ENCODE results near the gene AUTS2. TPM values are rescaled to one million over a fixed set of nuclear protein-coding genes. Genes with fewer than 3 reads are reported as not detected.

The AUTS2 gene
- total and polyA plus RNA-seq, 2 of the 8 experiments (the other 6 are each of a cell fraction or from before 2014, with no cell fraction given): 25.9 to 101 TPM

GRCh38 chr7:70778585-70778984 lies 1180.3 kb downstream of the AUTS2 start (continued):
- TF ChIP-seq, protein P1, sequence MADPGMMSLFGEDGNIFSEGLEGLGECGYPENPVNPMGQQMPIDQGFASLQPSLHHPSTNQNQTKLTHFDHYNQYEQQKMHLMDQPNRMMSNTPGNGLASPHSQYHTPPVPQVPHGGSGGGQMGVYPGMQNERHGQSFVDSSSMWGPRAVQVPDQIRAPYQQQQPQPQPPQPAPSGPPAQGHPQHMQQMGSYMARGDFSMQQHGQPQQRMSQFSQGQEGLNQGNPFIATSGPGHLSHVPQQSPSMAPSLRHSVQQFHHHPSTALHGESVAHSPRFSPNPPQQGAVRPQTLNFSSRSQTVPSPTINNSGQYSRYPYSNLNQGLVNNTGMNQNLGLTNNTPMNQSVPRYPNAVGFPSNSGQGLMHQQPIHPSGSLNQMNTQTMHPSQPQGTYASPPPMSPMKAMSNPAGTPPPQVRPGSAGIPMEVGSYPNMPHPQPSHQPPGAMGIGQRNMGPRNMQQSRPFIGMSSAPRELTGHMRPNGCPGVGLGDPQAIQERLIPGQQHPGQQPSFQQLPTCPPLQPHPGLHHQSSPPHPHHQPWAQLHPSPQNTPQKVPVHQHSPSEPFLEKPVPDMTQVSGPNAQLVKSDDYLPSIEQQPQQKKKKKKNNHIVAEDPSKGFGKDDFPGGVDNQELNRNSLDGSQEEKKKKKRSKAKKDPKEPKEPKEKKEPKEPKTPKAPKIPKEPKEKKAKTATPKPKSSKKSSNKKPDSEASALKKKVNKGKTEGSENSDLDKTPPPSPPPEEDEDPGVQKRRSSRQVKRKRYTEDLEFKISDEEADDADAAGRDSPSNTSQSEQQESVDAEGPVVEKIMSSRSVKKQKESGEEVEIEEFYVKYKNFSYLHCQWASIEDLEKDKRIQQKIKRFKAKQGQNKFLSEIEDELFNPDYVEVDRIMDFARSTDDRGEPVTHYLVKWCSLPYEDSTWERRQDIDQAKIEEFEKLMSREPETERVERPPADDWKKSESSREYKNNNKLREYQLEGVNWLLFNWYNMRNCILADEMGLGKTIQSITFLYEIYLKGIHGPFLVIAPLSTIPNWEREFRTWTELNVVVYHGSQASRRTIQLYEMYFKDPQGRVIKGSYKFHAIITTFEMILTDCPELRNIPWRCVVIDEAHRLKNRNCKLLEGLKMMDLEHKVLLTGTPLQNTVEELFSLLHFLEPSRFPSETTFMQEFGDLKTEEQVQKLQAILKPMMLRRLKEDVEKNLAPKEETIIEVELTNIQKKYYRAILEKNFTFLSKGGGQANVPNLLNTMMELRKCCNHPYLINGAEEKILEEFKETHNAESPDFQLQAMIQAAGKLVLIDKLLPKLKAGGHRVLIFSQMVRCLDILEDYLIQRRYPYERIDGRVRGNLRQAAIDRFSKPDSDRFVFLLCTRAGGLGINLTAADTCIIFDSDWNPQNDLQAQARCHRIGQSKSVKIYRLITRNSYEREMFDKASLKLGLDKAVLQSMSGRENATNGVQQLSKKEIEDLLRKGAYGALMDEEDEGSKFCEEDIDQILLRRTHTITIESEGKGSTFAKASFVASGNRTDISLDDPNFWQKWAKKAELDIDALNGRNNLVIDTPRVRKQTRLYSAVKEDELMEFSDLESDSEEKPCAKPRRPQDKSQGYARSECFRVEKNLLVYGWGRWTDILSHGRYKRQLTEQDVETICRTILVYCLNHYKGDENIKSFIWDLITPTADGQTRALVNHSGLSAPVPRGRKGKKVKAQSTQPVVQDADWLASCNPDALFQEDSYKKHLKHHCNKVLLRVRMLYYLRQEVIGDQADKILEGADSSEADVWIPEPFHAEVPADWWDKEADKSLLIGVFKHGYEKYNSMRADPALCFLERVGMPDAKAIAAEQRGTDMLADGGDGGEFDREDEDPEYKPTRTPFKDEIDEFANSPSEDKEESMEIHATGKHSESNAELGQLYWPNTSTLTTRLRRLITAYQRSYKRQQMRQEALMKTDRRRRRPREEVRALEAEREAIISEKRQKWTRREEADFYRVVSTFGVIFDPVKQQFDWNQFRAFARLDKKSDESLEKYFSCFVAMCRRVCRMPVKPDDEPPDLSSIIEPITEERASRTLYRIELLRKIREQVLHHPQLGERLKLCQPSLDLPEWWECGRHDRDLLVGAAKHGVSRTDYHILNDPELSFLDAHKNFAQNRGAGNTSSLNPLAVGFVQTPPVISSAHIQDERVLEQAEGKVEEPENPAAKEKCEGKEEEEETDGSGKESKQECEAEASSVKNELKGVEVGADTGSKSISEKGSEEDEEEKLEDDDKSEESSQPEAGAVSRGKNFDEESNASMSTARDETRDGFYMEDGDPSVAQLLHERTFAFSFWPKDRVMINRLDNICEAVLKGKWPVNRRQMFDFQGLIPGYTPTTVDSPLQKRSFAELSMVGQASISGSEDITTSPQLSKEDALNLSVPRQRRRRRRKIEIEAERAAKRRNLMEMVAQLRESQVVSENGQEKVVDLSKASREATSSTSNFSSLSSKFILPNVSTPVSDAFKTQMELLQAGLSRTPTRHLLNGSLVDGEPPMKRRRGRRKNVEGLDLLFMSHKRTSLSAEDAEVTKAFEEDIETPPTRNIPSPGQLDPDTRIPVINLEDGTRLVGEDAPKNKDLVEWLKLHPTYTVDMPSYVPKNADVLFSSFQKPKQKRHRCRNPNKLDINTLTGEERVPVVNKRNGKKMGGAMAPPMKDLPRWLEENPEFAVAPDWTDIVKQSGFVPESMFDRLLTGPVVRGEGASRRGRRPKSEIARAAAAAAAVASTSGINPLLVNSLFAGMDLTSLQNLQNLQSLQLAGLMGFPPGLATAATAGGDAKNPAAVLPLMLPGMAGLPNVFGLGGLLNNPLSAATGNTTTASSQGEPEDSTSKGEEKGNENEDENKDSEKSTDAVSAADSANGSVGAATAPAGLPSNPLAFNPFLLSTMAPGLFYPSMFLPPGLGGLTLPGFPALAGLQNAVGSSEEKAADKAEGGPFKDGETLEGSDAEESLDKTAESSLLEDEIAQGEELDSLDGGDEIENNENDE (IDR thresholded peaks at IDR 0.05; ENCODE audit: insufficient replicate concordance, low read length): no peak
- no peak for TF ChIP-seq BACH1 (IDR thresholded peaks at IDR 0.05; ENCODE audit: low read length)
- no peak for TF ChIP-seq SIN3A (conservative IDR thresholded peaks at IDR 0.05 in 1 of 2, IDR thresholded peaks at IDR 0.05 in 1 of 2; ENCODE audit: low read depth in 1 of 2, low read length in 2 of 2)
- no peak for TF ChIP-seq BRCA1 (IDR thresholded peaks at IDR 0.05; ENCODE audit: low read depth, low read length)
- no peak for TF ChIP-seq TAF1 (IDR thresholded peaks at IDR 0.05; ENCODE audit: low read depth, low read length)
- no peak for TF ChIP-seq TCF12 (IDR thresholded peaks at IDR 0.05; ENCODE audit: low read depth, low read length)
- TF ChIP-seq FOSL1 (IDR thresholded peaks at IDR 0.05; ENCODE audit: insufficient read depth, low read depth, low read length): no peak
- TF ChIP-seq RBBP5 (IDR thresholded peaks at IDR 0.05; ENCODE audit: borderline replicate concordance, low read depth, low read length): no peak
- TF ChIP-seq CTBP2 (IDR thresholded peaks at IDR 0.05; ENCODE audit: borderline replicate concordance, insufficient read depth, insufficient read length, low read length): no peak
- no peak for TF ChIP-seq NRF1 (IDR thresholded peaks at IDR 0.05; ENCODE audit: low read depth, low read length)
- TF ChIP-seq CEBPB (IDR thresholded peaks at IDR 0.05; ENCODE audit: low read depth, low read length): no peak
- TF ChIP-seq GTF2F1 (IDR thresholded peaks at IDR 0.05; ENCODE audit: borderline replicate concordance, low read depth, low read length): no peak
- TF ChIP-seq ZNF274 (IDR thresholded peaks at IDR 0.05; ENCODE audit: borderline replicate concordance, extremely low read depth, low read length): no peak
